Activated naive CD4-positive, alpha-beta T cell treated with anti-CD3 and anti-CD28 coated beads, Interleukin-2, amount 50 U/mL, for 72 hours (primary cell): Measurements from ENCODE around the gene RRP15. TPM values are rescaled to one million over a fixed set of nuclear protein-coding genes. Genes with fewer than 3 reads are reported as not detected.

ENCODE experiments used
- ATAC-seq, 2 donors: fragments of 150-1000 bp; cut with Tn5 transposase; 2 replicates each; pipeline ENCODE4 v1.10.0; 2021; ENCODE audit warnings: mild to moderate bottlenecking in 2 of 2, moderate library complexity in 2 of 2
- DNase-seq, 2 donors: peaks; one replicate each; pipeline ENCODE4 v3.0.0; 2021 to 2022; ENCODE audit warnings: low spot score in 2 of 2
- H3K27ac Mint-ChIP-seq, 2 donors: one replicate each; pipeline ENCODE4 v1.8.0; 2022; ENCODE audit warnings: mild to moderate bottlenecking in 2 of 2, mixed read lengths in 2 of 2
- H3K36me3 Mint-ChIP-seq, 2 donors: one replicate each; pipeline ENCODE4 v1.8.0; 2022; ENCODE audit warnings: mixed read lengths in 2 of 2
- H3K9me3 Mint-ChIP-seq, 2 donors: one replicate each; pipeline ENCODE4 v1.8.0; 2022; ENCODE audit warnings: mixed read lengths in 2 of 2
- total RNA-seq, 2 donors: library from RNA; stranded (reverse); gene quantifications; one replicate each; pipeline ENCODE4 v1.2.3, GENCODE V29; 2022

RRP15 gene
- total RNA-seq, 2 donors from 2014 or later = 7.9 to 18.8 TPM

DNA sequence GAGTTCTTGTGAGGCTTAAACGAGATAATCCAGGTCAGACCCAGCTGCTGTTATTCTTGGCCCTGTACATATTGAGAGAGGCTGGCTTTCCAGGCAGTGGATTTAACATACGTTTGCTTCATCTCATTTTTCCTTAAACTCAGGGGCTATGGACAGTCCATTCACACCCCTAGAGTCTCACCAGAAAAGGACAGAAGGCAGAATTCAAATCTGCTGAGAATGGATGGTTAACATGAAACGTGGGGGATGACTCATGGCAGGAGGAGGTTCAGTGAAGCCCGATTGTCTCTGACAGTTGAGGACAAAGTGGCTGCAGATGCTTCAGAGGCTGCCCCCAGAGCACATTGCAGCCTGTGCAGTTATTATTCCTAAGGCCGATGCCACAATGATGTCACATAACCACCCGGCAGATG lies 99.5 kb downstream of the RRP15 start:
- Mint-ChIP-seq H3K9me3 (no peaks in the 10 kb centered on the region), H3K36me3 (no peaks in the 10 kb centered on the region), H3K27ac (no peak overlapping the region)
- ATAC-seq (no peak), DNase-seq (no peak)

Other genes starting within 250 kb of the RRP15 start
- under 1 TPM in 1 of 2 donors, not detected in 1; 0.07 TPM for gene TGFB2, start 60.0 kb downstream of the RRP15 start, total RNA-seq